H54 (cell line): ENCODE measurements around the gene IGIP.
"Not testable (repeated sequence)": the region's sequence is repeated elsewhere in the genome, so short reads cannot be mapped to it uniquely, and the experiment has no call there.

Experiments
- DNase-seq: peaks from one replicate; pipeline ENCODE4 v3.0.0; 2011; ENCODE audit warnings: low spot score, mixed read lengths; ENCODE audit not compliant: insufficient read length
- FAIRE-seq: peaks from 3 replicates; lab custom pipeline; 2011; peaks lifted over from hg19 to GRCh38; lab: Jason Lieb, UNC
- POLR2A ChIP-seq: IDR thresholded peaks from 2 replicates; pipeline ENCODE4 v1.6.1; 2011; ENCODE audit warnings: low read depth, mild to moderate bottlenecking, low read length

Gene IGIP

GRCh38 chr5:140153255-140153654 is 27.5 kb downstream of the IGIP start:
- no peak for TF ChIP-seq POLR2A
- FAIRE-seq = no peak
- no peak for DNase-seq

- TF ChIP-seq POLR2A = no peak
- FAIRE-seq = no peak
- no peak for DNase-seq
Observed at GRCh38 chr5:140153905-140154304, 28.2 kb downstream of the IGIP start.

- not testable (repeated sequence) for FAIRE-seq
Observed at GRCh38 chr5:140154710-140155381, 29.1 kb downstream of the IGIP start.

GRCh38 chr5:140157032-140157781 is 31.5 kb downstream of the IGIP start:
- TF ChIP-seq POLR2A = no peak
- DNase-seq (peak; percentile 85), FAIRE-seq (peak; percentile 52)

More at GRCh38 chr5:140154710-140155381, 29.1 kb downstream of the IGIP start:
- not testable (repeated sequence) for DNase-seq

DNA sequence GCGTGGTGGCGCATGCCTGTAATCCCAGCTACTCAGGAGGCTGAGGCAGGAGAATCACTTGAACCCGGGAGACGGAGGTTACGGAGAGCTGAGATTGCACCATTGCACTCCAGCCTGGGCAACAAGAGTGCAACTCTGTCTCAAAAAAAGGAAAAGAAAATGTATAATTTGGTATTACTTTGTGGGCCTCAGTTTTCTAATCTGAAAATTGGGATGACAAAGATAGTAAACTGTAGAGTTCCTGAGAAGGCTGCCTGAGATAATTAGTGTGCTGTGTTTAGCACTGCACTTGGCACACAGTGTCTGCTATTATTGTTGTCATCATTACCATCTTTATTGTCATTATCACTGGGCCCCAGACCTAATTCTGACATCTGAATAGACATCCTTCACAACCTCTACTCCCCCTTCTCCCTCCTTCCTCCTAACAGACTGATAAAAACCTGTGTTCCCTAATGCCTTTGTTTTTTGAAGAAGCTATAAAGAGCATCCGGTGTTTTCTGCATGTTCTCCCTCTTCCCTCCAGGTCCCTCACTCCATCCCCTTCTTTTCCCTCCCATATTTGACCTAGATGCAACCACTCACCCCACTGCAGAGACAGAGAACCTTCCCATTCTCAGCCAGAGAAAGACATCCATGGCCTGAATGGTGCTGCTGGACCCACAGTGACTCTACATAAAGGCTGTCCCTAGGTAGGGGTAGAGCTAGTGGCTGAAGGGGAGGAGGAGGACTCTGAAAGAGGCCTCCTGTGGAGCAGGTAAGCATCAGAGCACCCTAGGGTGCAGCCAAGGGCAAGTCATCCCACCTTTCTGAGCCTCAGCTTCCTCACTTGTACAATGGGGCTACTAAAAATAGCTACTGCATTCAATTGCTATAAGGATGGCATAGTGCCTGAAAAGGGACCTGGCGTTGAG is 33.5 kb downstream of the IGIP start:
- no peak for DNase-seq
- TF ChIP-seq POLR2A = no peak
- no peak for FAIRE-seq

- DNase-seq (no peak), FAIRE-seq (no peak)
- no peak for TF ChIP-seq POLR2A
Observed at GRCh38 chr5:140162275-140162674, 36.5 kb downstream of the IGIP start.

DNA sequence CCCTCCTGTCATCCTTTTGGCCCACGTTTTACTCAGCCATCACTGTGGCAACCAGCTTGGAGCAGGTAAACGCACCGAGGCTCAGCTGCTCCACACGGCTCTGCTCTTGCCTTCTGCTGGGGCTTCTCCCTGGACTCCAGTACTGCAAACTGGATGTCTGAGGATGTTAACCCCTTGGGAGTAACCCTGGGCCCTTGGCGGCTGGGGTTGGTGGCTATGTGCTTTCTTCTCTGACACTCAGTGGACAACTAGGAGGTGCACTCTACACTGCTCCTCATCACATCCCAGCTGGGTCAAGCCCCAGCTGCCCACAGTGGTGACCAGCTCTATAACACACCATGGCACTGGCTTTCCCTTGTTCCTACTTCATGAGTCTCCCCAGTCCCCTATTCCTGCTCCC is 37.0 kb downstream of the IGIP start:
- no peak for DNase-seq
- no peak for FAIRE-seq
- TF ChIP-seq POLR2A = no peak

GRCh38 chr5:140165101-140165922 is 39.6 kb downstream of the IGIP start:
- DNase-seq (no peak), FAIRE-seq (no peak)
- TF ChIP-seq POLR2A = no peak

DNA sequence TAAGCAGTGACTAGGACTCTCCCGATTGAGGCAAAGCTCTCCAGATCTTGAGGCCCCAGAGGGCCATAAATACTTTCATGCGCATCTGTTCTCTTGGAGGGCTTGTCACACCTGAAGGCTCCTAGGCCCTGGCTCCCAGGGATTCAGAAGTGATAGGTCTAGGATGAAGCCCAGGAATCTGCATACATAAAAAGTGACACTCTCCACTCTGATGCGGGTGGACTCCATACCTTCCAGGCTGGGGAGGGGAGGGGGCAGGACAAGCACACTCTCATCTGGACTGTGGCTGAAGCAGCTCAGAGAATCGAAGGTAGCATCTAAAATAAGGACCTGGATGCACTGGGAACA is 40.2 kb downstream of the IGIP start:
- TF ChIP-seq POLR2A = no peak
- FAIRE-seq (no peak), DNase-seq (no peak)

- FAIRE-seq (no peak), DNase-seq (no peak)
- no peak for TF ChIP-seq POLR2A
Observed at GRCh38 chr5:140166911-140167310, 41.2 kb downstream of the IGIP start.

DNA sequence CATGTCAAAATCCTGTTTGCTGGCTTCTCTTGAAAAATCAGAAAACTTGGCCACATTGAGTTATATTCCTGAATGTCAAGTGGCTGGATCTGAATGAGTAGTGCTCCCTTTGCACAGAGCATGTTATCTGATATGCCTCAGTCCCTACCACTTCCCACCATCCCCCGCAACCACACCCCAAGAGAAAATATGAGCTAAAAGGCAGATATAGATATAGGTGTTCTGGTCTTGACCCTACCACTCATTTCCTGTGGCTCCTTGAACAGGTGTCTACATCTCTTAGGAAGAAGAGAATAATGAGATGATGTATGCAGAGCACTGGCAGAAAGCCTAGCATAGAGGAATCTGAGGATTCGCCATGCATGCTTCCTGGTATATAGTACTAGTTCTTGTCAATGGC is 42.6 kb downstream of the IGIP start:
- FAIRE-seq (no peak), DNase-seq (no peak)
- TF ChIP-seq POLR2A = no peak

- no peak for TF ChIP-seq POLR2A
- DNase-seq = no peak
- no peak for FAIRE-seq
Observed at GRCh38 chr5:140169410-140169809, 43.7 kb downstream of the IGIP start.

DNA sequence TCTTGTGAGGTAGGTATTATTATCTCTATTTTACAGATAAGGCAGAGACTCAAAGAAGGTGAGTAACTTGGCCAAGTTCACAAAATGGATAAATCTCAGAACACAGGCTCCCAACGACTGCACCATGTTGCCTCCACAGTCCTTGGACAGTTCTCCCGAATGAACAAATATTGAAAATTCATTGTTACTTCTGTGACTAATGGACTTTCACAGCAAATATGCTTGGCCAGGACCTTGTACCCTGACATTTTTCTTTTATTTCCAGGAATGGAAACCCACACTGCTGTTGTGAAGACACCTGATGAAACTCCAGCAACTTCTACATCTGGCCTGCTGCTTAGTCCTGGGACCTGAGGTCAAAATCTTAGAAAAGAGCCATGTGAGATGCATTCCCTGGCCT is 46.7 kb downstream of the IGIP start:
- DNase-seq = no peak
- TF ChIP-seq POLR2A = no peak
- FAIRE-seq = no peak
